Activated CD4-positive, alpha-beta T cell treated with anti-CD3 and anti-CD28 coated beads, Interleukin-10, Interleukin-2, amounts not matched to agents 100 ng/mL and 50 ng/mL, durations not matched to agents 16 hours and 8 hours (primary cell): ENCODE measurements around the gene PCDH8.

ENCODE experiments used
- DNase-seq: peaks from one replicate; pipeline ENCODE4 v3.0.0-alpha.2; 2020

The PCDH8 gene, protein sequence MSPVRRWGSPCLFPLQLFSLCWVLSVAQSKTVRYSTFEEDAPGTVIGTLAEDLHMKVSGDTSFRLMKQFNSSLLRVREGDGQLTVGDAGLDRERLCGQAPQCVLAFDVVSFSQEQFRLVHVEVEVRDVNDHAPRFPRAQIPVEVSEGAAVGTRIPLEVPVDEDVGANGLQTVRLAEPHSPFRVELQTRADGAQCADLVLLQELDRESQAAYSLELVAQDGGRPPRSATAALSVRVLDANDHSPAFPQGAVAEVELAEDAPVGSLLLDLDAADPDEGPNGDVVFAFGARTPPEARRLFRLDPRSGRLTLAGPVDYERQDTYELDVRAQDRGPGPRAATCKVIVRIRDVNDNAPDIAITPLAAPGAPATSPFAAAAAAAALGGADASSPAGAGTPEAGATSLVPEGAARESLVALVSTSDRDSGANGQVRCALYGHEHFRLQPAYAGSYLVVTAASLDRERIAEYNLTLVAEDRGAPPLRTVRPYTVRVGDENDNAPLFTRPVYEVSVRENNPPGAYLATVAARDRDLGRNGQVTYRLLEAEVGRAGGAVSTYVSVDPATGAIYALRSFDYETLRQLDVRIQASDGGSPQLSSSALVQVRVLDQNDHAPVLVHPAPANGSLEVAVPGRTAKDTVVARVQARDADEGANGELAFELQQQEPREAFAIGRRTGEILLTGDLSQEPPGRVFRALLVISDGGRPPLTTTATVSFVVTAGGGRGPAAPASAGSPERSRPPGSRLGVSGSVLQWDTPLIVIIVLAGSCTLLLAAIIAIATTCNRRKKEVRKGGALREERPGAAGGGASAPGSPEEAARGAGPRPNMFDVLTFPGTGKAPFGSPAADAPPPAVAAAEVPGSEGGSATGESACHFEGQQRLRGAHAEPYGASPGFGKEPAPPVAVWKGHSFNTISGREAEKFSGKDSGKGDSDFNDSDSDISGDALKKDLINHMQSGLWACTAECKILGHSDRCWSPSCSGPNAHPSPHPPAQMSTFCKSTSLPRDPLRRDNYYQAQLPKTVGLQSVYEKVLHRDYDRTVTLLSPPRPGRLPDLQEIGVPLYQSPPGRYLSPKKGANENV

DNA sequence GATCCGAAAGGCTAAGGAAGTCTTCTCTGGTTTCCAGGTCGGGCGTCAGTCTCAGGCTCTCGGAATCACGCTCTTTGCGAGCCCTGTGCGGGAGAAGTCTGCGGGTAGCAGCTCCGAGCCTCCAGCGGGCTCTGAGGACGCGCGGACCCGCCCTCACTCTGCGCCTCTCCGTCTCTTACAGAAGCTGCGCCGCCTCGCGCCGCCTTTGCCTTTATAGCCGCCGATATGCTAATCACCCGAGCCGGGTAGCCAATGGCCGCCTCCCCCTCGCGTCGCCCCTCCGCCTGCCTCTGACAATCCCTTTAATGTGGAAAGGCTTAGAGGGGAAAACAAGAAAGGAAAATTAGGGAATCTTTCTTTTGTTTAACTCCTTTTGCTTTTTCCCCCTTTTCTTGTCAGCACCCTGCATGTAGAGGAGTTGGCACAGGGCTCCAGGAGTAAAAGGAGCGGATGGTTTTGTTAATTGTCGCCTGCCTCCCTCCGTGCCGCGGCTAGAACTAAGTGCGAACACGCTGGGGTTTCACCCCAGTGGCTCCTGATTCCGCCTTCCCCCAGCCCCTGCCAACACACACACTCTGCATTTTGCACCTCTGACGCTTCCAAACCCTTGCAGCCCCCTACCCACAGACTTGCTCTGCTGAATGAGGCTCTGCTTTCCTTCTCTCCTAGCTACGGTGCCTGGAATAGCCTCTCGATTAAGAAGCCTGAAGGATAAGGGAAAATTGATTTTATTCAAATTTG, at the start of gene PCDH8:
PCDH8 (minus strand) TSS at position 186 of the 741 bp plus-strand sequence. CDS start 204 bp downstream, outside the sequence.
- DNase-seq = peak; percentile 34

DNA sequence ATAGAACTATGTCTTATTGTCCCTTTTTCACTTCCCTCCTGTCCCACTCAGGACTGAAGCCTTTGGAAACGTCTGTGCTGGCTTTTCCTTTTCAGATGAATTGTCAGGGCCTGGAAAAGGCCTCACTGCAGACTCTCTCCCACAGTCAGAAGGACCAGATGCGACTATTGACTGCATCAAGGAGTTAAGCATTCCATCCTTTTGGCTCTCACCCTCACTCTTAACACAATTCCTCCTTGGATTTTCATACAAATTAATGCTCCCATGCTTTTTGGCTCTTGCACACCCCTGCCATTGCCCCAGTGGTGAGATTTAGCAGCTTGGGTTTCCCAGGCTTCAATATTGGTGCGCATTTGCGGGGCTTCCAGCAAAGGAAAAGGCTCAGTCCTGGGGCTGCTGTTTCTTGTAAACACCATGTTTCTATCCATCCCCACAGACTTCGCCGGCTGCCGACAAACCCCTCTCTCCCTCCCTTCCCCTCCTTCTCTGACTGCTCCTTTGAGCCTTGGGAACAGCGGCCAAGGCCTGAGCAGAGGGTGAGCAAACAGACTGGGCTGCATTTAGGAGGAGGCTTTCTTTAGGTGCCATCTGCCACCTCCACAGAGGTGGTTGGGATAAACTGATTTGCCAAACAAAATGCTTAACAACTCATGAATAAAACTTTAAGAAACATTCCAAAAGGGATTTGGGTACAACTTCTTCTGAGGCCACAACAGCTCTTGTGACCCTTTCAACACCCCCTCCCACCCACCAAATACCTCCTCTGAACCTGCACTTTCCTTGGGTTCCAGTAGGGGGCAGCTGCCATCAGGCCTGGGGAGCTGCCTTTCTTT, 48.6 kb upstream of the PCDH8 start:
- DNase-seq = peak; percentile 25

DNA sequence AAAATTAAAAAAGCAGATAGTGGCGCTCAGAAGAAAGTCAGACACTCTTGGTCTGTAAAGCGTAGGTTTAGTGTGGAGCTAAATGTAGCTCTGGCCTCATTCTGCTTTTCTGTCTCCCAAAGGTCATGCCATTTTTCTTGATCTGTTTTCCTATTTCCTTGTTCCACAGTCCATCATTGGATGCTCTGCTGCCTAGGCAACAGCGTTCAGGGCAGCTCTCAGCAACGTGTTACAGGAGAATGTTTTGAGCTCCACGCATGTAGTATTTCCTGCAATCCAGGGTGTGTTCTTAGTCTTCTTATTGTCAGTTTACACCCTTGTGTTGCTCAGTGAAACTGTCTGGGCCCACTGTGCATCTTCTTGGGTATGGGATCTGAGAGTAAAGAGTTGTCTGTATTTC, 46.0 kb upstream of the PCDH8 start:
- DNase-seq = no peak

DNA sequence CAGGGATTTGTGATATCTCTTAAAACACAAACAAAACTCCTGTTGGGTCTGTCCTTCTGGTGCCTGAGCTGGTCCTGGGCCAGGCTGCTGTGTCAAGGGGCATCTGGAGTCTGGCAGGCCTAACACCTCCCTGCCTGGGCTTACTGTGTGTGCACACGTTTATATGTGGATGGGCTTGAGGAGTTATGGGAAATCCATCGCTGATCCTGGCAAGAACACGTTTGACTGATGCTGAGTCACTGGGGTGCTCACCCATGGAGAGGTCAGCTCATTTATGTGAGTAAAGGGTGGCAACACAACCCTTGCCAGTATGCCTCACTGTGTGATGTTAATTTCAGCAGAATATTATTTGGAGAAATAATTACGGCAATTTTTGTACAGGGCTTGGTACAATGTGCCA, 44.5 kb upstream of the PCDH8 start:
- DNase-seq = no peak

DNA sequence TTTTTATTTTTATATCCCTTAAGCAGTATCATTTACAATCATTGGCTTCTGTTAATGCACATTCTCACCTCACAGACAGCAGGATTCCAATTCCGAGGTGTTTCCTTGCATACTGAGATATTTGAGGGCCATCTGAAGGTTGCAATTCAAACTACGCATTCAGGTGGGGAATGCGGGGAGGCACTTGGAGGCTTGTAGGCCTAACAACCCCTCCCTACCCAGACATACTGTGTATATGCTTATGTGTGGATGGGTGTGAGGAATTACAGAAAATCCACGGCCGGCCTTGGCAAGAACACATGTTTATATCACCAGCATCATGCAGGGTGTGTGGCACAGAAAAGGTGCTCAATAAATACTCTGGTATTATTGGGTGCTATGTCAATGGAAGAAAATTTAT, 43.3 kb upstream of the PCDH8 start:
- DNase-seq = no peak

DNA sequence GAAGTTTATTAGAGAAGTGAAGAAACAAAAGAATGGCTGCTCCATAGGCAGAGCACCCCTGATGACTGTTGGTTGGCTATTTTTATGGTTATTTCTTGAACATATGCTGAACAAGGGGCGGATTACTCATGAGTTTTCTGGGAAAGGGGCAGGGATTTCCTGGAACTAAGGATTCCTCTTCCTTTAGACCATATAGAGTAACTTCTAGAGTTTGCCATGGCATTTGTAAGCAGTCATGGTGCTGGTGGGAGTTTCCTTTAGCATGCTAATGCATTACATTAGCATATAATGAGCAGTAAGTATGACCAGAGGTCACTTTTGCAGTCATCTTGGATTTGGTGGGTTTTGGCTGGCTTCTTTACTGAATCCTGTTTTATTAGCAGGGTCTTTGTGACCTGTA, 38.7 kb upstream of the PCDH8 start:
- DNase-seq = no peak

DNA sequence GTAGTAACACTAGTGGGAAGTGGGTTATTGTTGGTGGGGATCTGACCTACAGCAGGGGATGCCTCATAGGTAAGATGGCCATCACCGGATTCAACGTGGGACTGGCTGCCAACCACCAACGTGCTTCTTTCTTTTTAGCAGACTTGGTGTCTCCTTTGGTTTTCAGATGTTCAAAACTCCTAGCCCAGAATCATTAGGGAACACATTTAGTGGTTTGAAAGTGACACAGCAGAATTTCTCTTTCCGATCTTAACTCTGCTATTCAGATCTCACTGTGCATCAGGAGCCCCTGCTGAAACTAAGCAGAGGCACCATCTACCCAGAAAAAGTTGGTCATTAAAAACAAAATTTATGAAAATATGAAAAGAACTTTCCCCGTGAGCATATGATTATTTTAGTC, 36.7 kb upstream of the PCDH8 start:
- DNase-seq = no peak

DNA sequence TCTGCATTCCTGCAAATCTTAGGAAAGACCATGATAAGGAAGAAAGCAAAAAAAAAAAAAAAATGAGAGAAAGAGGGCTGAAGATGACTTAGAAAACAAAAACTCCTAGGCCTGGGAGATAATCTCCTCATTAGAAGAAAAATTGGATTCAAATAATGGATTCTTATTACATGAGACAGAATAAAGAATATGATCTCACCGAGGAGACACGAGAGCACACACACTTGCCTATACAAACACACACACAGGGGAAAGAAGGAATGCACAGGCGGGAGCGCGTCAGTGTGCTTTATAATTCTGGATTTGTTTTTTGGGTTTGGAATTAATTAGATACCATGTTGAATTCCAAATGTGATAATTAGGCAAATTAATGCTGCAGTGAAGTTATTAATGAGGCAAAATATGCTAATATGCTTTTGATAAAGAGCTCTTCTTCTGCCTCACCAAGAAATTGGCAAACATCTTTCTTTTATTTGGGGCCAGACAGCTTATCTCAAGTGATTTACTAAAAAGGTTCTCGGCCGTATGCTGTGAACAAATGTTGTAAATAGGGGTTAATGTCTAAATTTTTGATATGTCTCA, 36.1 kb upstream of the PCDH8 start:
- DNase-seq = no peak

DNA sequence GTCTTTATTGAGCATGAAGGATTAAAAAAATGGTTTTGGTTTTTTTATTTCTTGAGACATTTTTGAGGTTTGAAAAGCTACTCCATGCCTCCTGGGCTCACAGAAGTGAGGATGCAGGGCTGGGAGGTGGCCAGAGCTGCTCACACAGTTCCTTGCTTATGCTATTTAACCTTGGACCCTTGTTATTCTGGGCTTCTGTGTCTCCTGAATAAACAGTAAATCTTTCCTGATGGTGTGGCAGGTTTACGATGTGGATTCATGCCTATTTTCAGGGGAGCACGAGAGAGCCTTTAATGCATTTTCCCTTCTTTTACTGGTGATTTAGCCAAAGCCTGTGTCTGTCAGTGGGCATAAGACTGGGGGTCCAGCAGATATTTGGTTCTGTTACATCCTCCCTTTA, 34.3 kb upstream of the PCDH8 start:
- no peak for DNase-seq

DNA sequence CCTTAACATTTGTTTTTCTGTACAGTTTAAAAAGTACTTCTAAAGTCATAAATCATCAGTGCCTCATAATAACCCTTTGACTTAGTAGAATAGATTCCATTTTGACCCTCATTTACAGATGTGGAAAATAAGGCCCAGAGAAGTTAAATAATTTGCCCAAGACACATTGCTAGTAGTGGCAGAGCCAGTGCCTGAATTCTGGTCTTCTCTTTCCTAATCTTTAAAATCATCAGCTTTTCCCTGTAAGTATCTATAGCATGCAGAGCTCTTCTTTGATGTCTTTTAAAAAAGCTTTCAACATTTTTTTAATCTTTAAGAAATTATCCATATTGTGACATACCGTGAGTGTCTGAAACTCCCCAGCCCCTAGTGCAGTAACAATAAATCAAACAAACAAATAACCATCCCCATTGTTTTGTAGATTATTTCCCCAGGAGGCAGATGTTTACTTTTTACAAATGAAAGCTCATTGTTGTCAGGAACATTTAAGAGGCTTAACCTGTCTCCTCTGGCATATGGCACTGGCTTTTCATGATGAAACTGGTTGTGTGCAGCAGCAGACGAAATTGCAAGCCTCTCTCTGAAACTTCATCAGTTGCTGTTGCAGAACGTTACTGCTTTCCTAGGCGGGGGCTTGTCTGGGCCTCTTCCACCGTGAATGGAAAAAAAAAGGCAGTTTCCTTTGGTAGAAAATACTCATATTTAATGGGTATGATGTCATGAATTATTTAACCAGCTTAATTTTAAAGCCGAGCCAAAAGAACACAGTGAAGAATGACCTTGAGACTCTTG, 31.7 kb upstream of the PCDH8 start:
- DNase-seq = no peak

DNA sequence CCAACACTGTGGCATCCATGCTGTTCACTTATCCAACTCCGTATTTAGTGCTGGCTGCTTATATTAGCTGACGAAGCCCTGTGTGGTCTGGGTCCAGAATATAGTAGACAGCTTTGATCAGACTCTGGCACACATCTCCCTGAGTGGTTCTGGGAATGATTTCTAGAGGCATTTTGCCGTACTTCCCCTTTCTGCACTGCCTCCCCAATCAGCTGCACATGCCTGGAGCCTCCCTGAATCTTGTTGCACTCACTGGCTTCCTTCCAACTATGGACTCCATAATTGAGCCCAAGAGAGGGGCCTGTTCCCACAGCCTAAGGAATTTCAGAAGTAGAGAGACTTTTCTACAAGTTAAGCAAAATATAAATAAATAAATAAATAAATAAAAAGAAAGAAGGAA, 30.4 kb upstream of the PCDH8 start:
- no peak for DNase-seq

DNA sequence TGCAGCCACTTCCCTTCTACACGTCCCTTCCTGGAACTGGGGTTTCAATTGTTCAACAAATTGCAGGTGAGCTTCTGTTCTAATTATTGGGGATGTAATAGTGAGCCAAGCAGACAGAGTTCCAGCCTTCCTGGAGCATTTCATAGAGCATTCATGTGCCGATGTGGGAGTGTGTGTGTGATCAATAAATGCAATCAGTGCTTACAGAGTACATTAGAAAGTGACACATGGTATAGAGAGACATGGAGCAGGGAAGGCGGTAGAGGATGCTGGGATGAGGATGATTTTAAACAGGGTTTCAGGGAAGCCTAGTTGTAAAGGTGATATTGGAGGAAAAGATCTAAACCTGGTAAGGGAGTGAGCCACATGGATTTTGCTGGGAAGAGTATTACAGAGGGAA, 21.7 kb upstream of the PCDH8 start:
- no peak for DNase-seq

DNA sequence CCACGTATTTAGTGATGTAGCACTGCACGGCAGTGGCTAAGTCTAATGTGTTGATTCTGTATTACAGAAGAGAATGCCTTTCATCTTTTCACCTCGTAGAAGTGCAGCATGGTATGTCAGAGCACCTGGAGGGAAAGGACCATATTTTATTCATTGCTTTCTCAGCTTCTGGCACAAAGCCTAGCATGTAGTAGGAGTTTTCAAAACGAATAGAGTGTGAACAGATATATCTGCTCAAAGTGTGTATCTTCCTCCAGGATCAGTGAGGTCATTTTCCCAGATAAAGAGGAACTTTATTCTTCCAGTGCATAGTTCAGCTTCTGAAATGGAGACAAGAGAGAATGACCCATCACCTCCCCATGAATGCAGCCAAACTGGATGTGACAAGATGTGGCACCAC, 21.2 kb upstream of the PCDH8 start:
- DNase-seq = no peak

DNA sequence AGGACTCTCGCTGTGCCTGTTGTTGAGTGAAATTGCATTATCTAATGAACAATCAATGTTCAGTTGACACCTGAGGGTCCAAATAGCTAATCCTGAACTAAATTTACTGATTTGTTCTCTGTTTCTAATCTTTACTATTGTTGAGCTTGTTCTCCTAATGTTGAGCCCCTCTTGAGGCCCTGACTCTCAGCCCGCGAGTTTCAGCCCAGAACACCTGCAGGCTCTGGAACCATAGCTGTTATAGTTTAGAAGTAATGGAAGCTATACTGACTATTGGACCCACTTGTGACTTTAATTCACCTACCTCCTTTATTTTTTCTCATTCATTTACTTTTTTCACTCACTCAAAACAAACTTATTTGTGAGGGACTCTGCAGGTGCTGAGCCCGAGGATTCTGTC, 20.6 kb upstream of the PCDH8 start:
- DNase-seq = no peak

DNA sequence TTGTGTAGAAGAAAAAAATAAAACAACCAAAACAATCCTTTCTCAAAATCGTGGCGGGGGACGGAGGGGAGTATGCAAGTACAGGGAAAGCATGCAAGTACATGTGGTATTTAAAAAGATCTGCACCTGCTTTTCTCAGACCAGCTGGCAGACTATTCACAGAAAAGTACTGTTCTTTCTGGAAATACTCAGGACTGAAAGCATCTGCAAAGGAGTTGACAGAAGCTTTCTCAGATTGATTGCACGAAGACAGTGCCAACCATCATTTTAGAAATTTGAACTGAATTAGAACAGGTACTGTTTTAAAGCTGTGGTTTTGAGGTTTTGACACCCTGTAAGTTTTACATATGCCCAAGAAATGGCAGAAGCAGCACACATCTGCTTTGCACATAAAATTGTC, 19.8 kb upstream of the PCDH8 start:
- peak; percentile 52 for DNase-seq

DNA sequence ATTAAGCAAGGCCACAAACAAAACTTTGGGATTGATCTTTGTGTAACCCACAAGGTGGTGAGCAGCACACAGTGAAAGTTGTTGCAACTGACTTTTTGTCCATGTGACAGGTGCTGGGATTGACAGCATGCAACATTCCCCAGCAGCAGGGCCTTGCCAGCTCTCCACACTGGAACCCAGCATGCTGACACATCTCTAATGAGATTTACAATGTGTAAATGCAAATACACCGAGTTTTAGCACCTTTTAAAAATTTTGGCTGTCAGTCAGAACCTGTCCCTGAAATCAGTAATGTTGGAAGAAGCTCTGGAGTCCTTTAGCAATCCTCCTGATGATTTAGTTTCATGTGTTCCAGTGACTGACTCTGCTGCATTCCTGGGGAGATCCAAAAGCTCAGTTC, 16.5 kb upstream of the PCDH8 start:
- DNase-seq = no peak

DNA sequence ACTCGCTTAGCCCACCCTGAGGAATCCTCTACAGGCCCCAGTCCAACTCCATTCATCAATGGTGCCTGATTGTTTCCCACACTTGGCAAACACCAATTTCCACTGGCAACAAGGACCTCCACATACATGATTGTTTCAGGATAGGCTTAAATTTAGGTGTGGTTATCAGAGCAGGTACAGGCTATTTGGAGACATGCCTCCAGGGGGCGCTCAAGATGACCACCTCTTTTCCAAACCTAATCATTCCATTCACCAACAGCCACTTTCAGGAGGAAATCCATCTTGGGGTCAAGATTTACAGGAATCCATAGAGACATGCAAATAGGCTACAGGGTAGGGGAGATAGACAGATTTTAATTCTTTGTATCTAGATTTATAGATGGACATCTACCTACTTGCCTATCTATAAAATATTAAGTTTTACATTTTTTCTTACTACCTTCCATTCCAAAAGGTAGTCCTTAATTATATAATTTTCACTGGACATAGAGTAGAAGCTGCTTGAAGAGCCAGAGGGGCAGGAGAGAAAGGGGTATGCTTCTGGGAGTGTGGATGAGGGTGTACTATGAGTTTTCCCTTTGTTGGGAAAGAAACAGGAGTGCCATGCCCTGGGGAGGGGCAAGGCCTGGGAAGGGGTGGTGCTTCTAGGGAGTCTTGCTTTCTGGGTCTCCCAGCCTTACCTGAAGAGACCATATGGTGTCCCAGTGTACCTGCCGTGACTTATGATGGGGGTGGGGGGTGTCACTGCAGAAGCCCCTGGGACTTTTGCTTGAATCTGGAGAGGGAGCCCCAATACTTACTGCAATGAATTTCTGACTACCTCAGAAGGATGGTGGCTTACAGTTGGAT, 14.1 kb upstream of the PCDH8 start:
- DNase-seq = peak; percentile 34

DNA sequence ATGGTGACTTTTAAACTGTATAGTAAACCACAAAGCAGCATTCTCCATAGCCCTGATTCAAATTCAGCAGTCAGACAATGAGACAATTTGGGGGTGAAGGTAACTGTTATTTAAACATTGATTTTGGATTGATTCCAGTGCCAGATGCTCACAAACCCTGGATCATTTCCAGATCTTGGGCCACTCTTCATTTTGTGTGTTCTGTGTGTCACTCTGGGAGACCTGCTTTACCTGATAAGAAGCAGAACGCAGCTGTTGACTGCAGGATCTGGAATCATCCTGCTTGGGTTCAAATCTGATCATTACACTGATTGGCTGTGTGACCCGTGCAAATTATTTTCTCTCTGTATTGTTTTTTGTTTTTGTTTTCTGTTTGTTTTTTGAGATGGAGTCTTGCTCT, 4.0 kb upstream of the PCDH8 start:
- DNase-seq = no peak

DNA sequence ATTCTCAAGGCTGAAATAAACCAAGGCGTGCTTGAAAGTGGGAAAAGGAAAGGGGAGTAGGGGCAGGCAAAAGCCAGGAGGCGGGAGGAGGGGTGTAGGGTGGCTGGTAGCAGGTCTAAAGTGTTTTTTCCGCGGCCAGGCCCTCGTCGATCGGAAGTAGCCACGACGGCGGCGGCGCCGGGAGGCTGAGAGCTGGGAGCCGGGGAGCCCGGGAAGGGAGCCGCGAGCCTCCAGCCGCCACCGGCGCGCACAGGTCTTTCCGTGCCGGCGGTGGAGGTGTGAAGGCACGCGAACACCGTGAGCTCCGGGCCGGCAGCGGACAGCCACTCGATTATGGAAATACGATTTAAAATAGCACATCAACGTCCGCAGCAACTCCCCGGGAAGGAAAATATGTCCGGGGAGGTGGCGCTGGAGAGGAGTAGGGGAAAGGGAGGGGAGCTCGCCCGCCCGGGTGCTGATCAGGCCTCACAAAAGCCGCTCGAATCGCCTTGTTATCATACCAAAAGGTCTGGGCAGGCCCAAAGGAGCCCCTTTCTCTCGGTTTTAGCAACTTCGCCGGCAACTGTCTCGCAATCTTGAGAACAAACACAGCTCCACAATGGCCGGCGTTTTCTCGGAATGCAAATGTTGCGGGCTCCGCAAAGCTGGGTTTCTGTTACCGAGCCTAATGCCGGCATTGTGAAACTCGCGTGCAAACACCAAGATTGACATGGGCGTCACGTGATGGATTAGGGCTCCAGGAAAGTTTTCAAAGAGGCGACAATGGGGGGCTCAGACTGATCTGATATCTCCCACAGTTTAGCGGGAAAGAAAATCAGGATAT, 2.9 kb upstream of the PCDH8 start:
- DNase-seq = peak; percentile 75
